GM23248 (cell line): Measurements from ENCODE around the gene SYPL1. TPM values are rescaled to one million over a fixed set of nuclear protein-coding genes. Genes with fewer than 3 reads are reported as not detected.

Source experiments
- DNase-seq: peaks from one replicate; pipeline ENCODE4 v3.0.0-alpha.2; 2015
- H2AFZ ChIP-seq: fragments of 200-600 bp; sonication (generic); 2 replicates; pipeline ENCODE4 v1.6.1; 2016; ENCODE audit warnings: antibody characterized with exemption
- H3F3A ChIP-seq: fragments of 200-600 bp; sonication (generic); 2 replicates; pipeline ENCODE4 v1.6.1; 2016; ENCODE audit warnings: mild to moderate bottlenecking, antibody characterized with exemption, mixed run types; ENCODE audit not compliant: insufficient read depth
- H3K27ac ChIP-seq: fragments of 200-600 bp; sonication (generic); 2 replicates; pipeline ENCODE4 v1.5.1; 2016; ENCODE audit warnings: mild to moderate bottlenecking
- H3K27me3 ChIP-seq: fragments of 200-600 bp; sonication (generic); replicated peaks from 2 replicates; pipeline ENCODE4 v1.6.1; 2016; ENCODE audit warnings: mild to moderate bottlenecking; ENCODE audit not compliant: insufficient read depth
- H3K36me3 ChIP-seq: fragments of 200-600 bp; sonication (generic); 2 replicates; pipeline ENCODE4 v1.6.1; 2016; ENCODE audit warnings: low read depth, mild to moderate bottlenecking
- H3K4me1 ChIP-seq: fragments of 200-600 bp; sonication (generic); 2 replicates; pipeline ENCODE4 v1.6.1; 2016; ENCODE audit warnings: mild to moderate bottlenecking; ENCODE audit not compliant: insufficient read depth
- H3K4me2 ChIP-seq: fragments of 200-600 bp; sonication (generic); one replicate; pipeline ENCODE4 v1.6.1; 2016; ENCODE audit warnings: mild to moderate bottlenecking; ENCODE audit not compliant: unreplicated experiment
- H3K4me3 ChIP-seq: fragments of 200-600 bp; sonication (generic); 2 replicates; pipeline ENCODE4 v1.5.1; 2016; ENCODE audit warnings: mild to moderate bottlenecking
- H3K79me2 ChIP-seq: fragments of 200-600 bp; sonication (generic); 2 replicates; pipeline ENCODE4 v1.6.1; 2016; ENCODE audit warnings: mild to moderate bottlenecking; ENCODE audit not compliant: insufficient read depth
- H3K9ac ChIP-seq: fragments of 200-600 bp; sonication (generic); 2 replicates; pipeline ENCODE4 v1.6.1; 2016; ENCODE audit warnings: mild to moderate bottlenecking
- H3K9me2 ChIP-seq: fragments of 200-600 bp; sonication (generic); 2 replicates; pipeline ENCODE4 v1.6.1; 2016; ENCODE audit warnings: mixed run types, mild to moderate bottlenecking, moderate library complexity; ENCODE audit not compliant: insufficient read depth
- H3K9me3 ChIP-seq: fragments of 200-600 bp; sonication (generic); one replicate; pipeline ENCODE4 v1.6.1; 2017; ENCODE audit warnings: low read depth
- H4K20me1 ChIP-seq: fragments of 200-600 bp; sonication (generic); 2 replicates; pipeline ENCODE4 v1.6.0; 2016; ENCODE audit not compliant: insufficient read depth
- EZH2 ChIP-seq: fragments of 200-600 bp; sonication (generic); IDR thresholded peaks from 2 replicates; pipeline ENCODE4 v1.6.1; 2018; ENCODE audit warnings: antibody characterized with exemption, mild to moderate bottlenecking; ENCODE audit not compliant: insufficient read depth, poor library complexity, severe bottlenecking
- EZH2phosphoT487 ChIP-seq: fragments of 200-600 bp; sonication (generic); IDR thresholded peaks from 2 replicates; pipeline ENCODE4 v1.6.1; 2018; ENCODE audit warnings: antibody characterized with exemption, moderate library complexity, mild to moderate bottlenecking, low read depth; ENCODE audit not compliant: insufficient read depth
- WGBS, 2 experiments: methylation state at CpG; one replicate each; pipeline ENCODE4 v1.1.6; 2015 to 2017; ENCODE audit warnings: low lambda C conversion rate in 2 of 2, low coverage in 1 of 2; ENCODE audit errors: missing lambda C conversion rate in 2 of 2; 5-methylcytosine and 5-hydroxymethylcytosine counted together
- in situ Hi-C: fragments of 300-500 bp; cut with MboI; formaldehyde crosslinking; loops from 2 replicates; pipeline ENCODE4 v1.15.0; 2020
- polyA plus RNA-seq: library from polyadenylated mRNA; unstranded; fragments of >200 nt; fragmentation: Nextera tagmentation; extraction: Ambion mirVana; gene quantifications from 2 replicates; pipeline ENCODE4 v1.2.1, GENCODE V29; 2016
- total RNA-seq: library from RNA; depleted of rRNA; stranded (reverse); fragments of >200 nt; shearing (Covaris generic); gene quantifications from 2 replicates; pipeline ENCODE4 v1.2.3, GENCODE V29; 2014

The SYPL1 gene
- total and polyA plus RNA-seq, 2 experiments from 2014 or later, result 49.0 to 105 TPM

DNA sequence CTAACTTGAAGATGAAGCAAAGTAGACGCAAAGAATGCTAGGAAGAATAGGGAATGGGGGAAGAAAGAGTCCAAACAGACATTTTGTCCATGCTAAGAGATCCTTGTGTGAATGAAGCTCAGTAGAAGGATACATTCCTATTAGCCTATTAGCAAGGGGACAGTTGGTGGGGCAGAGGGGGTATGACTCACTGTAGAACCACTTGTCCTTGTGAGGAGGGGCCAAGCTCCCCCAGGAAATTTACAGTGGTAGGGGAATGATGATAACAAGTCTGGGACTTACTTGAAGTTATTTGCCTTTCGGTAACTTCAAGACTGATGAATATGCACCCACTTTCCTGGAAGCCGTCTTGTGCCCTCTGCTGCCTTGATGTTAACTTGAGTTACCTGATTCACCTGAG lies 17.2 kb upstream of the SYPL1 start:
- H3K9me3 ChIP-seq, result no peaks in the 10 kb centered on the region

DNA sequence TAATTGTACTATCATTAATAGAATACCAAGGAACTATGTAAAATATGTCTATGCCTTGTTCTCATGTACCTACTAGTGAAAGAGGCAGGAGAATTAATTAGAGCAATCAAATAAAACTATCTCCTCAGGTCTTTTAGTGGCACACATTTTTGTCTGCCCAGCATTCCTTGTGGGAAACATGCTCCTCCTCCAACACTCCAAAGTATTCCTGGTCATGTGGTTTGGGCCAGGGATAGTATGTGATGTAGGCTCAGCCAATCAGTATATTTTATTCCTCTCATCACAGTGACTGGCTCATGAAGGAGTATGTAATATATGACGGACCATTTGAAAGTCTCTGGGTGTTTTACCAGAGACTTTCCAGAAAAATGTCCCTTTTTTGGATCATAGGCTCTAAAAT lies 16.7 kb upstream of the SYPL1 start:
- H3F3A ChIP-seq, result no peaks in the 10 kb centered on the region
- no peak for TF ChIP-seq EZH2
- in situ Hi-C loops, result no loop called here
- WGBS, 2 experiments, result 19 to 21% methylated on average over 1 of the region's 1 CpG
- no peak overlapping the region for H2AFZ ChIP-seq
- 0 out of 2 replicates have a peak, but pooled peaks cover 6% of the 10 kb centered on the region for H3K27me3 ChIP-seq
- no peak overlapping the region for H3K4me3 ChIP-seq
- H3K9ac ChIP-seq, result no peak overlapping the region
- peaks cover 13% of the 10 kb centered on the region for H3K4me1 ChIP-seq
- H3K9me2 ChIP-seq, result no peaks in the 10 kb centered on the region
- no peak overlapping the region for H3K27ac ChIP-seq
- DNase-seq, result no peak
- H4K20me1 ChIP-seq, result no peaks in the 10 kb centered on the region
- no peaks in the 10 kb centered on the region for H3K9me3 ChIP-seq
- H3K36me3 ChIP-seq, result no peaks in the 10 kb centered on the region
- H3K4me2 ChIP-seq, result no peak overlapping the region
- H3K79me2 ChIP-seq, result no peaks in the 10 kb centered on the region

More for the DNA sequence above, 17.2 kb upstream of the SYPL1 start:
- DNase-seq, result no peak
- Histone ChIP-seq H3K4me2 (no peak overlapping the region), H3K79me2 (no peaks in the 10 kb centered on the region), H3F3A (no peaks in the 10 kb centered on the region), H2AFZ (no peak overlapping the region), H3K27me3 (0 out of 2 replicates have a peak, but pooled peaks cover 6% of the 10 kb centered on the region), H3K36me3 (no peaks in the 10 kb centered on the region), H3K4me3 (no peak overlapping the region), H4K20me1 (no peaks in the 10 kb centered on the region), H3K27ac (no peak overlapping the region), H3K4me1 (peaks cover 13% of the 10 kb centered on the region), H3K9me2 (no peaks in the 10 kb centered on the region), H3K9ac (no peak overlapping the region)
- 94 to 100% methylated on average over 3 of the region's 3 CpGs for WGBS, 2 experiments
- in situ Hi-C loops, result no loop called here
- no peak for TF ChIP-seq EZH2phosphoT487
- TF ChIP-seq EZH2, result no peak

DNA sequence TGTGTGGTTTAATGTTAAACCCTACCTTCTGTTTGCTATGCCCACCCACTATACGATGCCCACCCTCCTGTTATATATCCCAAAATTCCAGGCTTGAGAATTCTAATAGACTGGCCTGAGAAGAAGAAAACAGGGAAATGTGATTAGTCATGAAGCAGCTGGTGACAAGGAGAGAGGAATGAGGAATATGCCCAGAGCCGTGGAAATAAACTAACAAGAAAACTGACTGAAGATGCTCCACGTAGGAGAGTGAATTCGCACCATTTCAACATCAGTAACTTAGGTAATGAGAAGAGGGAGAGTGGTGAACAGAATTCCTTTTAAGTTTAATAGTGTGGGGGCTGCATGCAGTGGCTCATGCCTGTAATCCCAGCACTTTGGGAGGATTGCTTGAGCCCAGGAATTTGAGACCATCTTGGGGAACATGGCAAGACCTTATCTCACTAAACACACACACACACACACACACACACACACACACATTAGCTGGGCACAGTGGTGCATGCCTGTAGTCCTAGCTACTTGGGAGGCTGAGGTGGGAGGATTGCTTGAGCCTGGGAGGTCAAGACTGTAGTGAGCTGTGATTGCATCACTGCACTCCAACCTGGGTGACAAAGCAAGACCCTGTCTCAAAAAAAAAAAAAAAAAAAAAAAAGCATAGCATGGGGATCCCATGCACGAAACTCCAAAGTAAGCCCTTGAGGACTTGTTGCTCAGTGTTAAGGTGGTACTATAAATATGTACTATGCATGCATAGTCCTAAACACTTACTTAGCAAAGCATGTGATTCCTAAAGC lies 16.1 kb upstream of the SYPL1 start:
- Histone ChIP-seq H3K9me3 (no peaks in the 10 kb centered on the region), H3K4me2 (no peak overlapping the region), H4K20me1 (no peaks in the 10 kb centered on the region), H3K9ac (no peak overlapping the region), H3K79me2 (no peaks in the 10 kb centered on the region), H3F3A (no peaks in the 10 kb centered on the region), H3K27me3 (0 out of 2 replicates have a peak, but pooled peaks cover 6% of the 10 kb centered on the region), H3K36me3 (no peaks in the 10 kb centered on the region), H2AFZ (no peak overlapping the region), H3K4me3 (no peak overlapping the region), H3K27ac (no peak overlapping the region), H3K4me1 (peaks cover 13% of the 10 kb centered on the region), H3K9me2 (no peaks in the 10 kb centered on the region)
- peak; percentile 57 for DNase-seq
- in situ Hi-C loops, result no loop called here
- no peak for TF ChIP-seq EZH2
- 51 to 56% methylated on average over 5 of the region's 5 CpGs for WGBS, 2 experiments

DNA sequence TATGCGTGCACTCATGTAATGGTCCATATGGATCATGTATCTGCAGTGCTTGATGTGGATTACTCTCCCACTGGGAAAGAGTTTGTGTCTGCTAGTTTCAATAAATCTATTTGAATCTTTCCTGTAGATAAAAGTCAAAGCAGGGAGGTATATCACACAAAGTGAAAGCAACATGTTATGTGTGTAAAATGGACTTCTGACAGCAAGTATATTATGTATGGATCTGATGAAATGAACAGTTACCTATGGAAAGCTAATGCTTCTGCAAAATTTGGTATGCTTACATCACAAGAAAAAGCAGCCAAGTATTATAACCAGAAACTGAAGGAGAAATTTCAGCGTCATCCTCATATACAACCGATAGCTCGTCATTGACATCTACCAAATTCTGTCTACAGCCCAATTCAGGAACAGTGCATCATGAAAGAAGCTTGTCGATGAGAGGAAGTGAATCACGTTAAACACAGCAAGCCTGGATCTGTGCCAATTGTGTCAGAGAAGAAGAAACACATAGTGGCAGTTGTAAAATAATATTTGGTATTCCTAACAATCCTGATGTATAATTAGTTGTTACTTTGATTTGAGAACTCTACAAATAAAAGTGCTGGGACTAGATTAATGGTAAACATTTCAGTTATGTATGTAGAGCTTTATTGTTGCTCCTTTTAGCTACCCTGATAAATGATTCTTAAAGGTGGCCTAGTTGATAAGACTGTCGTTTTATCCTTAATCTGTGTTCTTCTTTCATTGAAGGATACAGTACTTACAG lies 14.2 kb upstream of the SYPL1 start:
- no peaks in the 10 kb centered on the region for H3K9me3 ChIP-seq
- H3F3A ChIP-seq, result no peaks in the 10 kb centered on the region
- no peak overlapping the region for H2AFZ ChIP-seq
- no peak for TF ChIP-seq EZH2
- no peak for TF ChIP-seq EZH2phosphoT487
- no peak overlapping the region for H3K27ac ChIP-seq
- H3K79me2 ChIP-seq, result no peaks in the 10 kb centered on the region
- DNase-seq, result peak; percentile 67
- H3K4me2 ChIP-seq, result peak overlapping the region; percentile 4
- peaks cover 13% of the 10 kb centered on the region for H3K4me1 ChIP-seq
- in situ Hi-C loops, result no loop called here
- H3K27me3 ChIP-seq, result no peaks in the 10 kb centered on the region
- 52 to 55% methylated on average over 7 of the region's 7 CpGs for WGBS, 2 experiments
- no peak overlapping the region for H3K4me3 ChIP-seq
- H3K36me3 ChIP-seq, result no peaks in the 10 kb centered on the region
- no peaks in the 10 kb centered on the region for H4K20me1 ChIP-seq
- no peak overlapping the region for H3K9ac ChIP-seq
- no peaks in the 10 kb centered on the region for H3K9me2 ChIP-seq
